CD8-positive, alpha-beta memory T cell (primary cell): Measurements from ENCODE around the gene MRPS21. TPM values are rescaled to one million over a fixed set of nuclear protein-coding genes. Genes with fewer than 3 reads are reported as not detected.

Experiments
- CTCF ChIA-PET: fragments of 350-600 bp; sonication (Branson Sonifier 250); formaldehyde crosslinking; loops from one replicate; lab custom pipeline; 2021; ENCODE audit warnings: antibody characterized with exemption; lab: Charles Lee
- POLR2A ChIA-PET: fragments of 350-600 bp; sonication (Branson Sonifier 250); formaldehyde crosslinking; loops from one replicate; lab custom pipeline; 2021; ENCODE audit warnings: antibody characterized with exemption; lab: Charles Lee
- DNase-seq, 5 donors: peaks; one replicate each; pipeline versions ENCODE4 v3.0.0 to v3.0.0-alpha.2; 2020 to 2022; ENCODE audit warnings: mixed read lengths in 1 of 5
- H3K27ac ChIP-seq: one replicate; pipeline ENCODE4 v1.7.0; 2013; ENCODE audit warnings: low read depth, mild to moderate bottlenecking, low read length, moderate library complexity
- H3K27me3 ChIP-seq: 2 replicates; pipeline ENCODE4 v1.7.0; 2013; ENCODE audit warnings: low read length, mild to moderate bottlenecking; ENCODE audit not compliant: insufficient read depth, poor library complexity, severe bottlenecking
- H3K36me3 ChIP-seq: 2 replicates; pipeline ENCODE4 v1.7.0; 2013; ENCODE audit warnings: mild to moderate bottlenecking, low read length, moderate library complexity; ENCODE audit not compliant: insufficient read depth
- H3K4me1 ChIP-seq: 2 replicates; pipeline ENCODE4 v1.7.0; 2013; ENCODE audit warnings: mild to moderate bottlenecking, low read length, moderate library complexity; ENCODE audit not compliant: insufficient read depth
- H3K4me3 ChIP-seq: 2 replicates; pipeline ENCODE4 v1.7.0; 2013; ENCODE audit warnings: mild to moderate bottlenecking, low read length
- H3K9me3 ChIP-seq: 2 replicates; pipeline ENCODE4 v1.7.0; 2013; ENCODE audit warnings: mild to moderate bottlenecking, low read length
- H3K27ac Mint-ChIP-seq, 8 donors: one replicate each; pipeline ENCODE4 v1.8.0; 2020 to 2021; ENCODE audit warnings: mixed read lengths in 8 of 8, mild to moderate bottlenecking in 6 of 8, inconsistent platforms in 3 of 8, moderate library complexity in 3 of 8
- H3K27me3 Mint-ChIP-seq, 2 donors: one replicate each; pipeline ENCODE4 v1.8.0; 2020 to 2021; ENCODE audit warnings: mixed read lengths in 2 of 2, mild to moderate bottlenecking in 1 of 2, moderate library complexity in 1 of 2
- H3K36me3 Mint-ChIP-seq, 3 donors: one replicate each; pipeline ENCODE4 v1.8.0; 2020 to 2021; ENCODE audit warnings: mixed read lengths in 3 of 3, inconsistent platforms in 1 of 3, mild to moderate bottlenecking in 1 of 3
- H3K4me1 Mint-ChIP-seq, 3 donors: one replicate each; pipeline ENCODE4 v1.8.0; 2020 to 2021; ENCODE audit warnings: mixed read lengths in 3 of 3, inconsistent platforms in 1 of 3, mild to moderate bottlenecking in 1 of 3
- H3K4me3 Mint-ChIP-seq, 7 donors: one replicate each; pipeline ENCODE4 v1.8.0; 2020 to 2021; ENCODE audit warnings: mixed read lengths in 7 of 7, mild to moderate bottlenecking in 6 of 7, moderate library complexity in 4 of 7, inconsistent platforms in 2 of 7
- H3K9me3 Mint-ChIP-seq, 5 donors: one replicate each; pipeline ENCODE4 v1.8.0; 2020 to 2022; ENCODE audit warnings: mixed read lengths in 5 of 5, mild to moderate bottlenecking in 3 of 5, moderate library complexity in 2 of 5, inconsistent platforms in 1 of 5
- polyA plus RNA-seq: library from polyadenylated mRNA; unstranded; fragments of 300-500 nt; fragmentation: Illumina TruSeq; gene quantifications from one replicate; pipeline ENCODE4 v1.2.3, GENCODE V29; 2021
- total RNA-seq, 2 experiments: library from RNA; stranded (reverse); gene quantifications; one replicate each; pipeline ENCODE4 v1.2.3, GENCODE V29; 2021

Gene MRPS21
- total and polyA plus RNA-seq, 3 experiments from 2014 or later = 76.9 to 81.0 (median 80.1) TPM

DNA sequence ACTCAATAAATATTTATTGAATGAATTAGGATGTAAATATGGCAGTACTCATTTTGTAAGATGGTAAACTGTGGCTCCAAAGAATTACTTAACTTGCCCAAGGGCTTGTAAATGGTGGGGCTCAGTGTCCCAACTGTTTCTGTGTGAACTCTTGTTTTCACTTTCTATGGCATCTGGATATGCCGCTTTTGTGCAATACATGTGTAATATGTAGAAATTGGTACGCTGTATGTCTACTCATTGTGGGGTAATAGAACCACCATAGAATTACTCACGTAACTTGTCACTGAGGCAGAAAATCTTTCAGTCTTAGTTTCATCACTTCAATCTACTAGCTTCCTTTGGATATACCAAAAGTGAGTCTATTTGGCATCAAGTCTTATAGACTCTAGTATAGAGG lies 28.6 kb downstream of the MRPS21 start:
- H3K4me3 ChIP-seq = peak overlapping the region; percentile 79
- peak overlapping the region; percentile 97 for H3K27ac ChIP-seq

DNA sequence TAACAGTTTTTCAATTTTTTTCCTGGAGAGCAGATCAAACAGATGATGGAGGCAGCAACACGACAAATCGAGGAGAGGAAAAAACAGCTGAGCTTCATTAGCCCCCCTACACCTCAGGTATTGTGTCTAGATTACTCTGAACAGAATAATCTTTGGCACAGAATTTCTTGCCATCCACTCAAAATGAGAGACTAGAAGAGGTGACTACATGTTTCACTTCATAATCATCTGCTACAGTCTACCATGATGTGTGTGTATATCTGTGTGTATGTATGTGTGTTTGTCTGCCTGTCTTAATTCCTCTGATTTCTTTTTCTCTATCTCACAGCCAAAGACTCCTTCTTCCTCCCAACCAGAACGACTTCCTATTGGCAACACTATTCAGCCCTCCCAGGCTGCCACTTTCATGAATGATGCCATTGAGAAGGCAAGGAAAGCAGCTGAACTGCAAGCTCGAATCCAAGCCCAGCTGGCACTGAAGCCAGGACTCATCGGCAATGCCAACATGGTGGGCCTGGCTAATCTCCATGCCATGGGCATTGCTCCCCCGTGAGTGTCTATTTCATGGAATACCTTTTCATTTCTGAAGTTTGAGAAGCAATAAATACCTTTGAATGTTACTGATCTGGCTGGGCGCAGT lies 39.1 kb downstream of the MRPS21 start:
- H3K36me3 Mint-ChIP-seq = peaks cover 13 to 77% (median 29%) of the 10 kb centered on the region in 3 donors

More for the DNA sequence above, 28.6 kb downstream of the MRPS21 start:
- H3K36me3 ChIP-seq = peaks cover 23% of the 10 kb centered on the region
- H3K4me1 Mint-ChIP-seq = peaks cover 33 to 56% (median 45%) of the 10 kb centered on the region in 3 donors
- POLR2A ChIA-PET = interaction anchor here (0.8 kb wide), 1 partner anchor 42 kb away, joined by 4 read pairs; the partner anchor contains the start of gene RPRD2
- CTCF ChIA-PET = interaction anchor here (1.1 kb wide), 1 partner anchor 15 kb away, joined by 3 read pairs; no protein-coding TSS in a partner anchor
- H3K9me3 ChIP-seq = no peaks in the 10 kb centered on the region
- peaks cover 0 to 41% (median 11%) of the 10 kb centered on the region in 3 donors for H3K36me3 Mint-ChIP-seq
- no peaks in the 10 kb centered on the region for H3K9me3 Mint-ChIP-seq
- peaks cover 0 to 4% of the 10 kb centered on the region in 2 donors for H3K27me3 Mint-ChIP-seq
- H3K27ac Mint-ChIP-seq = peak overlapping the region; percentile 88 to 100 (median 99)
- peaks cover 19% of the 10 kb centered on the region for H3K4me1 ChIP-seq
- no peaks in the 10 kb centered on the region for H3K27me3 ChIP-seq
- peak overlapping the region; percentile 94 to 100 (median 99) for H3K4me3 Mint-ChIP-seq
- DNase-seq = no peak

DNA sequence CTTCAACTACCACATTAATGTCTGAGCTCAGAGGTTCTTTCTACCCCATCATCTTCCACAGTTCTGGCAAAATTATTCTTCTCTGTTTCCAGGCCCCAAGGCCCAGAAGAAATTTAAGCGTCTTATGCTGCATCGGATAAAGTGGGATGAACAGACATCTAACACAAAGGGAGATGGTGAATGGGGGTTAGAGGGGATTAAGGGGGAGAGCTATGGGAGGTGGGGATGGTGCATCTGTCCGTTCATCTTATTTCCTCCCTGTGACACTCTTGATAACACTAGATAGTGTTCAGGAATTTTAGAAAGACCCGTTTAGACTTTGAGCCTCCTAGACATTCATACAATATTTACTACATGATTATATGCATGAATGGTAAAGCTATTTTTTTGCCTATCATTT lies 52.7 kb downstream of the MRPS21 start:
- ChIA-PET POLR2A (interaction anchor here (0.7 kb wide), 1 partner anchor 111 kb away, joined by 5 read pairs; the partner anchor contains the start of gene ANP32E), CTCF (interaction anchor here (1.1 kb wide), 1 partner anchor 90 kb away, joined by 3 read pairs; no protein-coding TSS in a partner anchor)
- no peak overlapping the region for H3K4me3 ChIP-seq
- no peaks in the 10 kb centered on the region for H3K9me3 Mint-ChIP-seq
- no peak for DNase-seq
- H3K27ac ChIP-seq = no peak overlapping the region
- no peaks in the 10 kb centered on the region for H3K9me3 ChIP-seq
- H3K27me3 Mint-ChIP-seq = no peaks in the 10 kb centered on the region
- no peak overlapping the region for H3K4me3 Mint-ChIP-seq
- no peaks in the 10 kb centered on the region for H3K4me1 ChIP-seq
- no peaks in the 10 kb centered on the region for H3K4me1 Mint-ChIP-seq
- peak overlapping the region in 1 of 8 donors; percentile 37 for H3K27ac Mint-ChIP-seq
- H3K27me3 ChIP-seq = no peaks in the 10 kb centered on the region
- peaks cover 39% of the 10 kb centered on the region for H3K36me3 ChIP-seq
- peaks cover 5 to 78% (median 30%) of the 10 kb centered on the region in 3 donors for H3K36me3 Mint-ChIP-seq

More for the DNA sequence above, 39.1 kb downstream of the MRPS21 start:
- H3K9me3 ChIP-seq = no peaks in the 10 kb centered on the region
- no peak overlapping the region for H3K4me3 Mint-ChIP-seq
- no peaks in the 10 kb centered on the region for H3K27me3 ChIP-seq
- DNase-seq = no peak
- no peaks in the 10 kb centered on the region for H3K27me3 Mint-ChIP-seq
- peak overlapping the region in 1 of 8 donors; percentile 19 for H3K27ac Mint-ChIP-seq
- H3K27ac ChIP-seq = no peak overlapping the region
- no peaks in the 10 kb centered on the region for H3K9me3 Mint-ChIP-seq
- peaks cover 64% of the 10 kb centered on the region for H3K36me3 ChIP-seq
- POLR2A ChIA-PET = no interaction called here
- no peak overlapping the region for H3K4me3 ChIP-seq
- CTCF ChIA-PET = no interaction called here
- peaks cover 0 to 12% (median 9%) of the 10 kb centered on the region in 3 donors for H3K4me1 Mint-ChIP-seq
- H3K4me1 ChIP-seq = no peaks in the 10 kb centered on the region

DNA sequence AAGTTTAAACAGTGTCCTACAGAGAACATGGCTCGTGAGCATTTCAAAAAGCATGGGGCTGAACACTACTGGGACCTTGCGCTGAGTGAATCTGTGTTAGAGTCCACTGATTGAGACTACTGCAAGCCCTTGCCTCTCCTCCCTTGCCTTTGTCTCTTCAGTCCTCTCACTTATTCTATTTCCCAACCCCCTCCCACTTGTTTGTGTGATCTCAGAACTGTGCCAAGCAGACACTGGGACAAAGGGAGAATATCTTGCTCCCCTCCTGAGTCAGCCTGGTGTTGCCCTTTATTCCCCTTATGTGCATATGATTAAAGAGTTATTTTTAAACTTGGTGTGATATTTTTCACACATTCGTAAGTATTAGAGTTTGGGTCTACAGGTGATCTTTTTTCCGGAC lies 59.2 kb downstream of the MRPS21 start:
- peaks cover 5 to 60% (median 18%) of the 10 kb centered on the region in 3 donors for H3K36me3 Mint-ChIP-seq
- no peak overlapping the region for H3K4me3 ChIP-seq
- no peaks in the 10 kb centered on the region for H3K4me1 ChIP-seq
- H3K4me3 Mint-ChIP-seq = no peak overlapping the region
- no peak for DNase-seq
- peak overlapping the region in 1 of 8 donors; percentile 91 for H3K27ac Mint-ChIP-seq
- H3K27ac ChIP-seq = no peak overlapping the region
- ChIA-PET CTCF (no interaction called here), POLR2A (no interaction called here)
- H3K4me1 Mint-ChIP-seq = no peaks in the 10 kb centered on the region
- no peaks in the 10 kb centered on the region for H3K9me3 ChIP-seq
- H3K27me3 ChIP-seq = no peaks in the 10 kb centered on the region
- H3K27me3 Mint-ChIP-seq = no peaks in the 10 kb centered on the region
- peaks cover 23% of the 10 kb centered on the region for H3K36me3 ChIP-seq
- no peaks in the 10 kb centered on the region for H3K9me3 Mint-ChIP-seq

Other genes starting within 250 kb of the MRPS21 start
- 10 to 100 TPM; 26.3 to 33.6 TPM for gene VPS45, start 226.1 kb upstream of the MRPS21 start, total RNA-seq
- 27.5 TPM for gene VPS45, start 226.1 kb upstream of the MRPS21 start, polyA plus RNA-seq
- 10 to 100 TPM; 44.9 to 47.2 TPM for gene PLEKHO1, start 143.9 kb upstream of the MRPS21 start, total RNA-seq
- gene PLEKHO1, start 143.9 kb upstream of the MRPS21 start, polyA plus RNA-seq = 47.3 TPM
- gene ANP32E, start 57.7 kb upstream of the MRPS21 start, total RNA-seq = 100 to 1,000 TPM; 154 TPM
- 57.9 TPM for gene ANP32E, start 57.7 kb upstream of the MRPS21 start, polyA plus RNA-seq
- gene CA14, start 36.1 kb upstream of the MRPS21 start, total RNA-seq = not detected
- gene CA14, start 36.1 kb upstream of the MRPS21 start, polyA plus RNA-seq = 0.20 TPM
- gene APH1A, start 24.8 kb upstream of the MRPS21 start, total RNA-seq = 100 to 1,000 TPM; 139 to 140 TPM
- 63.4 TPM for gene APH1A, start 24.8 kb upstream of the MRPS21 start, polyA plus RNA-seq
- gene C1orf54, start 21.1 kb upstream of the MRPS21 start, total RNA-seq = under 1 TPM; 0.60 to 0.61 TPM
- gene C1orf54, start 21.1 kb upstream of the MRPS21 start, polyA plus RNA-seq = 4.0 TPM
- 1 to 10 TPM in 1 of 2 experiments, under 1 TPM in 1; 0.81 to 1.7 TPM for gene CIART, start 11.3 kb upstream of the MRPS21 start, total RNA-seq
- 0.60 TPM for gene CIART, start 11.3 kb upstream of the MRPS21 start, polyA plus RNA-seq
- 10 to 100 TPM; 75.2 to 79.8 TPM for gene PRPF3, start 27.7 kb downstream of the MRPS21 start, total RNA-seq
- 20.3 TPM for gene PRPF3, start 27.7 kb downstream of the MRPS21 start, polyA plus RNA-seq
- 10 to 100 TPM; 24.1 to 26.4 TPM for gene RPRD2, start 70.3 kb downstream of the MRPS21 start, total RNA-seq
- 40.5 TPM for gene RPRD2, start 70.3 kb downstream of the MRPS21 start, polyA plus RNA-seq
- 10 to 100 TPM; 49.7 to 51.2 TPM for gene TARS2, start 193.6 kb downstream of the MRPS21 start, total RNA-seq
- gene TARS2, start 193.6 kb downstream of the MRPS21 start, polyA plus RNA-seq = 29.0 TPM
- 1 to 10 TPM; 1.3 to 1.5 TPM for gene ECM1, start 214.2 kb downstream of the MRPS21 start, total RNA-seq
- gene ECM1, start 214.2 kb downstream of the MRPS21 start, polyA plus RNA-seq = 0.09 TPM
- not detected for gene FALEC, start 221.9 kb downstream of the MRPS21 start, total RNA-seq
- not detected for gene FALEC, start 221.9 kb downstream of the MRPS21 start, polyA plus RNA-seq